HepG2 (cell line): ENCODE results near the gene KCNK5. TPM values are rescaled to one million over a fixed set of nuclear protein-coding genes. Genes with fewer than 3 reads are reported as not detected.

Experiments
- ATAC-seq: fragments of 200-7000 bp; cut with Tn5 transposase; 3 replicates; pipeline ENCODE4 v1.9.1; 2020; ENCODE audit warnings: mild to moderate bottlenecking, moderate library complexity
- BruUV-seq: library from RNA; stranded (reverse); fragments of 400-500 nt; replicated peaks from 2 replicates; lab custom pipeline; 2021; lab: Mats Ljungman, UMichigan
- CTCF ChIA-PET: fragments of 300-600 bp; formaldehyde crosslinking; extraction: SDS; loops from one replicate; lab custom pipeline; 2021; ENCODE audit warnings: low total read pairs, inconsistent platforms, low intra/inter-chr PET ratio; lab: Yijun Ruan, JAX
- POLR2A ChIA-PET: fragments of 350-600 bp; sonication (Branson Sonifier 250); formaldehyde crosslinking; loops from one replicate; lab custom pipeline; 2020; ENCODE audit warnings: antibody characterized with exemption, inconsistent platforms; lab: Yijun Ruan, JAX
- DNase-seq: peaks from one replicate; pipeline ENCODE4 v3.0.0-alpha.2; 2015; ENCODE audit warnings: low spot score
- FAIRE-seq: peaks from 3 replicates; lab custom pipeline; 2011; peaks lifted over from hg19 to GRCh38; lab: Jason Lieb, UNC
- H2AFZ ChIP-seq: one replicate; pipeline ENCODE4 v1.6.1; 2011; ENCODE audit warnings: low read length, inconsistent platforms
- H3K27ac ChIP-seq: fragments of 300-600 bp; 3 replicates; pipeline ENCODE4 v1.8.0; 2011; ENCODE audit warnings: mixed run types, mild to moderate bottlenecking, mixed read lengths, low read length, inconsistent platforms; ENCODE audit not compliant: insufficient read depth; ENCODE audit errors: extremely low read length
- H3K27me3 ChIP-seq, 2 experiments: fragments of 200-600 bp in 1 of 2; 2 replicates in 1 of 2; 3 replicates in 1 of 2; pipeline versions ENCODE4 v1.6.0 to v1.8.0; 2011; ENCODE audit warnings: low read length in 2 of 2, mild to moderate bottlenecking in 2 of 2, moderate library complexity in 2 of 2, inconsistent platforms in 1 of 2; ENCODE audit not compliant: insufficient read depth in 2 of 2, control insufficient read depth in 1 of 2
- H3K36me3 ChIP-seq, 2 experiments: fragments of 200-600 bp in 1 of 2; replicated peaks in 1 of 2; 2 replicates in 1 of 2; 3 replicates in 1 of 2; pipeline versions ENCODE4 v1.5.1 to v1.8.0; 2011; ENCODE audit warnings: low read length in 2 of 2, inconsistent platforms in 1 of 2; ENCODE audit not compliant: insufficient read depth in 2 of 2, control insufficient read depth in 1 of 2
- H3K4me1 ChIP-seq: 2 replicates; pipeline ENCODE4 v1.5.1; 2012; ENCODE audit warnings: low read length, inconsistent platforms; ENCODE audit not compliant: insufficient read depth
- H3K4me2 ChIP-seq: 2 replicates; pipeline ENCODE4 v1.6.0; 2011; ENCODE audit warnings: low read depth, low read length, inconsistent platforms
- H3K4me3 ChIP-seq, 3 experiments: fragments of 200-600 bp in 1 of 3; sonication (generic), shearing (Covaris generic) in 1 of 3; replicated peaks in 1 of 3; 2 replicates each; pipeline ENCODE4 v1.5.1; 2011 to 2016; ENCODE audit warnings: low read length in 3 of 3, inconsistent platforms in 2 of 3, low read depth in 2 of 3, mild to moderate bottlenecking in 2 of 3, control low read depth in 1 of 3, mixed read lengths in 1 of 3; ENCODE audit not compliant: insufficient read depth in 1 of 3
- H3K79me2 ChIP-seq: one replicate; pipeline ENCODE4 v1.6.1; 2011; ENCODE audit warnings: low read length, inconsistent platforms; ENCODE audit not compliant: insufficient read depth
- H3K9ac ChIP-seq: 2 replicates; pipeline ENCODE4 v1.6.0; 2011; ENCODE audit warnings: mild to moderate bottlenecking, low read depth, low read length, inconsistent platforms; ENCODE audit not compliant: insufficient read depth
- H3K9me3 ChIP-seq: 2 replicates; pipeline ENCODE4 v1.5.1; 2012; ENCODE audit warnings: mild to moderate bottlenecking, low read length
- H4K20me1 ChIP-seq: 2 replicates; pipeline ENCODE4 v1.6.0; 2011; ENCODE audit warnings: inconsistent platforms, mild to moderate bottlenecking, low read length, moderate library complexity; ENCODE audit not compliant: insufficient read depth
- CBFB ChIP-seq: sonication (generic); formaldehyde crosslinking; IDR thresholded peaks from 2 replicates; pipeline ENCODE4 v1.4.0; 2020; ENCODE audit warnings: missing genetic modification reagents
- DR1 ChIP-seq: sonication (generic); formaldehyde crosslinking; IDR thresholded peaks from 2 replicates; pipeline ENCODE4 v1.8.0; 2021; ENCODE audit warnings: mild to moderate bottlenecking, missing genetic modification reagents, inconsistent platforms
- ETV5 ChIP-seq: IDR thresholded peaks from 2 replicates; pipeline ENCODE4 v1.6.1; 2018; ENCODE audit warnings: missing biosample characterization, missing genetic modification reagents, inconsistent platforms, borderline replicate concordance
- FOSL1 ChIP-seq: sonication (generic); formaldehyde crosslinking; IDR thresholded peaks from 2 replicates; pipeline ENCODE4 v1.9.0; 2021; ENCODE audit warnings: missing genetic modification reagents, borderline replicate concordance
- HNF4G ChIP-seq, 2 experiments: sonication (generic) in 1 of 2; formaldehyde crosslinking in 1 of 2; IDR thresholded peaks; 2 replicates each; pipeline versions ENCODE4 v1.4.0 to v1.6.1; 2011 to 2020; ENCODE audit warnings: borderline replicate concordance in 2 of 2, low read depth in 2 of 2, mild to moderate bottlenecking in 2 of 2, low read length in 1 of 2, missing genetic modification reagents in 1 of 2, moderate library complexity in 1 of 2
- KDM3A ChIP-seq: IDR thresholded peaks from 2 replicates; pipeline ENCODE4 v1.6.1; 2018; ENCODE audit warnings: low read depth, missing compliant biosample characterization
- MATR3 ChIP-seq: sonication (generic); formaldehyde crosslinking; IDR thresholded peaks from 2 replicates; pipeline ENCODE4 v1.4.0; 2020; ENCODE audit warnings: missing genetic modification reagents
- MBD4 ChIP-seq: IDR thresholded peaks from 2 replicates; pipeline ENCODE4 v1.6.1; 2012; ENCODE audit warnings: low read length, inconsistent platforms, borderline replicate concordance
- NFE2L2 ChIP-seq: fragments of 150-350 bp; IDR thresholded peaks from 2 replicates; pipeline ENCODE4 v1.6.1; 2014; ENCODE audit warnings: low read length
- POLR2AphosphoS5 ChIP-seq: IDR thresholded peaks from 2 replicates; pipeline ENCODE4 v1.6.1; 2012; ENCODE audit warnings: low read depth, low read length
- RFX3 ChIP-seq: IDR thresholded peaks from 2 replicates; pipeline ENCODE4 v1.6.1; 2016; ENCODE audit warnings: missing biosample characterization, missing genetic modification reagents
- TBL1XR1 ChIP-seq: fragments of 150-350 bp; IDR thresholded peaks from 2 replicates; pipeline ENCODE4 v1.6.1; 2014; ENCODE audit warnings: borderline replicate concordance, low read length; ENCODE audit not compliant: partially characterized antibody
- THRA ChIP-seq: sonication (generic); formaldehyde crosslinking; IDR thresholded peaks from 2 replicates; pipeline ENCODE4 v1.4.0; 2020; ENCODE audit warnings: missing genetic modification reagents, borderline replicate concordance
- TRIM24 ChIP-seq: sonication (generic); formaldehyde crosslinking; IDR thresholded peaks from 2 replicates; pipeline ENCODE4 v1.8.0; 2022; ENCODE audit warnings: mild to moderate bottlenecking, missing genetic modification reagents
- YEATS4 ChIP-seq: sonication (generic); formaldehyde crosslinking; IDR thresholded peaks from 2 replicates; pipeline ENCODE4 v1.4.0; 2020; ENCODE audit warnings: missing genetic modification reagents, borderline replicate concordance
- ZNF235 ChIP-seq: sonication (generic); formaldehyde crosslinking; IDR thresholded peaks from 2 replicates; pipeline ENCODE4 v1.8.1; 2023; ENCODE audit warnings: mild to moderate bottlenecking, missing genetic modification reagents, borderline replicate concordance
- ZNF251 ChIP-seq: sonication (generic); formaldehyde crosslinking; IDR thresholded peaks from 2 replicates; pipeline ENCODE4 v1.9.0; 2021; ENCODE audit warnings: mild to moderate bottlenecking, missing genetic modification reagents
- ZNF430 ChIP-seq: sonication (generic); formaldehyde crosslinking; IDR thresholded peaks from 2 replicates; pipeline ENCODE4 v1.9.0; 2021; ENCODE audit warnings: mild to moderate bottlenecking, missing genetic modification reagents
- WGBS: methylation state at CpG from one replicate; pipeline ENCODE4 v1.1.6; 2017; ENCODE audit warnings: low lambda C conversion rate; 5-methylcytosine and 5-hydroxymethylcytosine counted together
- in situ Hi-C: cut with HindIII; loops from 2 replicates; pipeline ENCODE4 v1.10.0; 2017; ENCODE audit warnings: low pct_unique_long_range_greater_than_20kb; ENCODE audit not compliant: extremely low pct_ligation_motif_present
- intact Hi-C: fragments of 100-400 bp; cut with micrococcal nuclease; formaldehyde crosslinking; loops from one replicate; pipeline ENCODE4 v1.10.0; 2022; ENCODE audit not compliant: unreplicated experiment
- polyA plus RNA-seq, 8 experiments: library from polyadenylated mRNA; depleted of rRNA in 3 of 8; stranded (reverse) in 7 of 8; unstranded in 1 of 8; fragments of >200 nt; fragmentation: Illumina TruSeq in 4 of 8; extraction: Trizol in 4 of 8; gene quantifications; 2 replicates each; pipeline versions ENCODE4 v1.2.1 to v1.2.3, GENCODE V29; 2011 to 2016; ENCODE audit warnings: low read depth in 4 of 8, missing spikeins in 1 of 8, mixed read lengths in 1 of 8; ENCODE audit not compliant: insufficient read depth in 1 of 8
- total RNA-seq, 5 experiments: library from RNA; depleted of rRNA; stranded (reverse); fragments of >200 nt; fragmentation: Illumina TruSeq; extraction: Trizol; gene quantifications; 2 replicates each; pipeline ENCODE4 v1.2.3, GENCODE V29; 2016; ENCODE audit warnings: low read depth in 1 of 5
- TF ChIP-seq, protein P1 (sequence below): sonication (generic); formaldehyde crosslinking; IDR thresholded peaks from 2 replicates; pipeline ENCODE4 v1.5.0; 2020; ENCODE audit warnings: missing genetic modification reagents

The KCNK5 gene
- total and polyA plus RNA-seq, 2 of the 13 experiments (the other 11 are each of a cell fraction or from before 2014, with no cell fraction given): 0.04 TPM; not detected in 1

- no peaks in the 10 kb centered on the region for H3K27me3 ChIP-seq
- H3K9me3 ChIP-seq: no peaks in the 10 kb centered on the region
- no peak overlapping the region for H3K9ac ChIP-seq
- H3K4me2 ChIP-seq: no peak overlapping the region
- intact Hi-C loops: no loop called here
- no peak overlapping the region for H2AFZ ChIP-seq
- no TSS peak for BruUV-seq
- DNase-seq: no peak
- POLR2A ChIA-PET: no interaction called here
- no peaks in the 10 kb centered on the region for H3K36me3 ChIP-seq
- CTCF ChIA-PET: no interaction called here
- no peaks in the 10 kb centered on the region for H3K79me2 ChIP-seq
- ATAC-seq: no peak
- H3K4me1 ChIP-seq: no peaks in the 10 kb centered on the region
- in situ Hi-C loops: no loop called here
- no peak overlapping the region for H3K4me3 ChIP-seq
- 33% methylated on average over 6 of the region's 6 CpGs for WGBS
- TF ChIP-seq ZNF430 (CRISPR knock-in tag) (no peak), NFE2L2 (no peak), THRA (CRISPR knock-in tag) (no peak), FOSL1 (CRISPR knock-in tag) (no peak), ZNF251 (CRISPR knock-in tag) (no peak), TRIM24 (CRISPR knock-in tag) (no peak), KDM3A (CRISPR knock-in tag) (no peak), MBD4 (no peak), ETV5 (CRISPR knock-in tag) (no peak), CBFB (no peak), YEATS4 (CRISPR knock-in tag) (no peak), MATR3 (CRISPR knock-in tag) (no peak), DR1 (no peak), TBL1XR1 (no peak), ZNF235 (CRISPR knock-in tag) (no peak), HNF4G (IDR thresholded peaks at IDR 0.05; ENCODE audit: borderline replicate concordance, low read depth, low read length) (no peak), HNF4G (CRISPR knock-in tag; IDR thresholded peaks at IDR 0.05; ENCODE audit: borderline replicate concordance, low read depth) (no peak), RFX3 (CRISPR knock-in tag) (no peak), POLR2AphosphoS5 (no peak)
- TF ChIP-seq, protein P1, sequence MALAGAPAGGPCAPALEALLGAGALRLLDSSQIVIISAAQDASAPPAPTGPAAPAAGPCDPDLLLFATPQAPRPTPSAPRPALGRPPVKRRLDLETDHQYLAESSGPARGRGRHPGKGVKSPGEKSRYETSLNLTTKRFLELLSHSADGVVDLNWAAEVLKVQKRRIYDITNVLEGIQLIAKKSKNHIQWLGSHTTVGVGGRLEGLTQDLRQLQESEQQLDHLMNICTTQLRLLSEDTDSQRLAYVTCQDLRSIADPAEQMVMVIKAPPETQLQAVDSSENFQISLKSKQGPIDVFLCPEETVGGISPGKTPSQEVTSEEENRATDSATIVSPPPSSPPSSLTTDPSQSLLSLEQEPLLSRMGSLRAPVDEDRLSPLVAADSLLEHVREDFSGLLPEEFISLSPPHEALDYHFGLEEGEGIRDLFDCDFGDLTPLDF (CRISPR knock-in tag): no peak
- H4K20me1 ChIP-seq: no peaks in the 10 kb centered on the region
- no peak overlapping the region for H3K27ac ChIP-seq
- FAIRE-seq: no peak
Measured at GRCh38 chr6:39273406-39273821, 44.1 kb upstream of the KCNK5 start.
